Stimulated activated CD8-positive, alpha-beta memory T cell treated with anti-CD3 and anti-CD28 coated beads, Interleukin-12 subunit alpha, Interleukin-12 subunit beta, amount 100 ng/mL, for 4 hours (primary cell): ENCODE measurements around the gene SCN7A.
"Not testable (repeated sequence)": the region's sequence is repeated elsewhere in the genome, so short reads cannot be mapped to it uniquely, and the experiment has no call there.

Experiments used
- DNase-seq: peaks from one replicate; pipeline ENCODE4 v3.0.0-alpha.2; 2020; ENCODE audit warnings: low read depth

The SCN7A gene

DNA sequence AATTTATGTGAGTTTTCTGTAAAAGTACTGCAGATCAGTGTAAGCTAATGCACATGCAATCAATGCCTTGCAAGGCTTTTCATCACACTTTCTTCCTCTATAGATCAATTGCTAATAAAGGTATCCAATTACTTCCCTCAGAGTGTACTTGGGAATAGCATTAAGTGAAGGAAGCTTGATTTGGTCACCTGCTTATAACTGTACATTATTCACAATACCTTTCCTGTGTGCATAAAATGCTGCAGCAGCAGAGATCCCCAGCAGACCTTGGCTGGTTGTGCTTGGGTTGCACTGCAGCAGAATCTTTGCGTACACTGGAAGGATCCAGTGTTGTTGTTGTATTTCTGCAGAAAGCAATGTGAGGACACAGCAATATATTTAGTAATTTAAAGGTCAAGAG, 99.8 kb downstream of the SCN7A start:
- DNase-seq = no peak

DNA sequence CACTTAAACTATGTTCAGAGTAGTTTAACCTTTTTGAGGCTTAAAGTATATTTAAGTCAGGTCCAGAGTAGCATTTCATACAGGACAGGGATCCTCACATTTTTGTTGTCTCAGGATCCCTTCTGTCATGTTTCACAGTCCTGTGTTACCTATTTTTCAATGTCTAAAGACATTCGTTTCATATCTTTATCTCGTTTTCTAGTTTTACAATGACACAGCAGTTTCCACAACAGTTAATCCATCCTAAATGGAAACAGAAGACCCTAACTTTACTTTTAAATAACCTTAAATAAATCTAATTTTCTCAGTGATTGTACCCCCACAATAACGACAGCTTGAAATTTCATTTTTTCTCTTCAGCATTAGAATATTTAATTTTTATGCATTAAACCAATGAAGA, 101.0 kb downstream of the SCN7A start:
- no peak for DNase-seq

DNA sequence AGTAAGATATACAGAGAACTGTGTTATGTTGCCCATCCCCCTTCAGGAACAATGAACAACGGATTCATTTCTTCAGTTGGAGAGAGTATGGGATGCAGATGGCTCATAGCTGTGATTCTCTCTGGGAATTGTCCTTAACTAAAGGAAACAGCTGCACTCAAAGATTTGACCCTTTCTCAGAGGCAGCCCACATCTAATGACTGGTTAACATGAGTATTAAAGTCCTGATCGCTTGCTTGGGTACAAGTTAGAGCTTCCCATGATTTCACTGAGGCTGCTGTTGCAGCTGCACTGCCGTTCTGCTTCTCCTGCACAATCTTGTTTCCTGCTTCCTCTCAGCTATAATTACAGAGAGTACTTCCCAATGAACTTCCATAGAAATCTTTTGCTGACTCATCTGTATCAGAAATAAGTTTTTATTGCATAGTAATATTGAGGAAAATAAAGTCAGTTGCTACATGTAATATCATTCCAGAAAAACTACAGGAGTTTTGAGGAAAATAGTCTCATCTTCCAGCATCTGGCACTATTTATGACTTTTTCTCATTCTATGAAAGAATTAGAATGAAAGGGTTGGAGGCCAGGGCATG, 105.5 kb downstream of the SCN7A start:
- no peak for DNase-seq

DNA sequence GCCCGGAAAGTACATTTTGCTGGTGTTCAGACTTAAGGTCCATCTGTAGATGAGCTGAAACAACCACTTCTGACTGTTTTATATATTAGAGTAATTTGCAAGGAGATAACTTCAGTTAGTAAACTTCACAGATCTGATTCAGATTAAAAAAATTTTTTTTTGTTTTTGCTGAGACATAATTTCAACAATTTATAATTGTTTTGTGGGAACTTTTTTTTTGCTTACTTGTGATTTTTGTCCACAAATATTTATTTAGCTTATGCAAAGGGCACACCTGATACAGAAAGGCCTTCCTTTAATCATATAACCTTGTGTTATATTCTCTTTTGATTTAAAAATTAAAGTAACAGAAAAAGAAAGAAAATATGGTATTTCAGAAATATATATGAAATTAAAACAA, 108.7 kb downstream of the SCN7A start:
- DNase-seq = no peak

DNA sequence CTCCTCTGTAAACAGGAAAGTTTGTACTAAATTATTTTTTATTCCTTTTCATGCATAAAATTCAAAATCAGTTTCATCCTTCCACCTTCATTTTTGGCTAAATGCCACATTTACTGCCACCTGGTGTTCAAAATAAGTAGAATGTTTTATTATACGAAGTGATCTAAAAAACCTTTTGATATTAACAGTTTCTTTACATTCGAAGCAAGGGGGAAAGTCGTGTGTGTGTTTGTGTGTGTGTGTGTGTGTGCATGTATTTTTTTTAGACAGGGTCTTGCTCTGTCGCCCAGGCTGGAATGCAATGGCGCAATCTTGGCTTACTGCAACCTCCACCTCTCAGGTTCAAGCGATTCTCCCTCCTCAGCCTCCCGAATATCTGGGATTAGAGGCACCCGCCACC, 109.3 kb downstream of the SCN7A start:
- DNase-seq = no peak

DNA sequence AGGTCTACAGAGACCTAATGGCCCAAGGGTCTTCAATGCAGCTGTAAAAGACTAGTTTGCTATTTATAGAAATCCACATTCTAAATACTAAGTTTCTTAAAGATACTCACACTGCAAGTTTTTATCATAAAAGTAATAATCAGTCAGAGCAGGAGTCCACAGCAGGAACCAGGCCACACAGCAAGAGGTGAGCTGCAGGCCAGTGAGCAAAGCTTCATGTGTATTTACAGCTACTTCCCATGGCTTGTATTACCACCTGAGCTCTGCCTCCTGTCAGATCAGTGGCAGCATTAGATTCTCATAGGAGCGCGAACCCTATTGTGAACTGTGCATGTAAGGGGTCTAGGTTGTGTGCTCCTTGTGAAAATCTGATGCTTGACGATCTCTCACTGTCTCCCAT, 111.6 kb downstream of the SCN7A start:
- no peak for DNase-seq

DNA sequence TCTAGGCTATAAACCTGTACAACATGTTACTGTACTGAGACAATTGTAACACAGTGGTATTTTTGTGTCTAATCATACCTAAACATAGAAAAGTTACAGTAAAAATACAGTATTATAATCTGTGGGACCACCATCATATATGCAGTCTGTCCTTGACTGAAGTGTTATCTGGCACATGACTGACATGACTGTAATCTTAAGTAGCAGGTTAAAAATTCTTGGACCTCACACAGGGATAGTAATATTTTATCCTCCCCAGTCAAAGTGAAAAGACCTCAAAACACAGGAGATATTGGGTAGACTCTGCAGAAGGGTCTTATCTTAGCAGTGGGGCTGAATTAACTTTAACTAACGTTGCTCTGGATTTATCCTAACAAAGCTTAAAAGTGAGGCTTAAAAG, 113.4 kb downstream of the SCN7A start:
- no peak for DNase-seq

DNA sequence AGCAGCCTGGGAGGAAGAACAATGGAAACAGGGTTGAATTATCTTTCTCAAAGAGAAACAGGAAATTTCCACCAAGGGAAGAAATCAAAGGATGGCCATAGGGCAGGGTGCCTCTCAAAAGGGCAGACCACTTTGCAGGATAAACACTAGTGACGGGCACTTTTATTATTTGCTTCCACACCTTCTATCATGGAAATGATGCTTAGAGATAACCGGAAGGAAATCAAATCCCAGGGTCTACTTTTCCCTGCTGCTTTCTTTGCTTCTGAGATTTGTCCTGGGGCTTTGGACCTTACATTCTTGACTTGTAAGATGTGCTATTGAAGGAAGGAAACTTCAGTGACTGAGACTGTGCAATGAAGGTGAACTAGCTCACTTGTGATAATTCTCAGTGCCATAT, 117.2 kb downstream of the SCN7A start:
- no peak for DNase-seq

DNA sequence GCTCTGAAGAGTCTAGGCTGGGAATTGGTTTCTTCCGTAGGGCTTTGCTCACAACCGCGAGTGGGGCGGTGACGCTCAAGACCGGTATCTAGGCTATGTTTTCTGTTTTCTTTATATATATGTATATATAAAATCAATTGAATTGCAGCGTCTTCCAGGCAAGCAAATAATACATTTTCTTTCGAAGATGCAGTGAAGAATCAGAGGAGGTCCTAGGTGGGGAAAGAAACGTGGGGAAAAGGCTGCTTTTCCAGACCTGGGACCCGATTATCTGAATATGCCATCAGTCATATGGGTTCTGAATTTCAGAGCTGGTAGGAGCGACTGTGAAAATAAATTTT, 117.6 kb downstream of the SCN7A start:
- DNase-seq = no peak

DNA sequence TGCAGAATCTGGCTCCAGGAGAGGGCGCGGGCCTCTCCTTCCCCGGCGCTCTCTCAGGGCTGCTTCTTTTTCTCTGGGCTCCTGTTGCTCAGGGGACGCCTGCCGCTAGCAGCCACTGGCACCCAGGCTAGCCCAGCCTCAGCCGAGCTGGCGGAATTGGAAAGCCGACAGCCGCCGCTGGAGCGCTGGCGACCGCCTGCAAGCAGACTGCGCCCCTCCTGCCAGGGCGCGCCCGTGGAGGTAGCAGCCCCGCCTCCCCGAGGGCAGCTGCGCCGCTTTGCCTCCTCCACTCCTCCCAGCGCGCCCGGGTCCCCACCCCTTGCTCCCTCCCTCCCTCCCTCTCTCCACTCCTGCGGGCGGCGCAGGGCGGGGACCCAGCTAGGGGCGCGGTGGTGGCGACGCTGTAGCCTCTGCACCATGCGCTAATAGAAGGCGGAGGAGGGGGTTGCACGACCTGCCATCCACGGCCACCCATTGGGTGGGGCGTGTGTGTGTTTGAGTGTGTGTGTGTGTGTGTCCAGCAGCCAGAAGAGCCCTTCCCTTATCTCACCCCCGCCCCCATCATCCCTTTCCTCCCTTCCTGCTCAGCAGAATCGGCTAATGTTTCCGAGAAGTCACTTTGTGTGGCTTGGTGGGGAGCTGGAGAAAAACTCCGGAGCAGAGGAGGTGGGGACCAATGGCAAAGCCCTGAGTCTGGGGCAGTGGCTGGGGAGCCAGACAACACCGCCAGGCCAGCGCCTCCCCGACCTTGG, 118.1 kb downstream of the SCN7A start, which contains the start of gene SCN9A:
Gene SCN9A (minus strand): TSS at position 209 of the 752 bp plus-strand sequence. CDS start 64,188 bp downstream, outside the sequence.
- no peak for DNase-seq

DNA sequence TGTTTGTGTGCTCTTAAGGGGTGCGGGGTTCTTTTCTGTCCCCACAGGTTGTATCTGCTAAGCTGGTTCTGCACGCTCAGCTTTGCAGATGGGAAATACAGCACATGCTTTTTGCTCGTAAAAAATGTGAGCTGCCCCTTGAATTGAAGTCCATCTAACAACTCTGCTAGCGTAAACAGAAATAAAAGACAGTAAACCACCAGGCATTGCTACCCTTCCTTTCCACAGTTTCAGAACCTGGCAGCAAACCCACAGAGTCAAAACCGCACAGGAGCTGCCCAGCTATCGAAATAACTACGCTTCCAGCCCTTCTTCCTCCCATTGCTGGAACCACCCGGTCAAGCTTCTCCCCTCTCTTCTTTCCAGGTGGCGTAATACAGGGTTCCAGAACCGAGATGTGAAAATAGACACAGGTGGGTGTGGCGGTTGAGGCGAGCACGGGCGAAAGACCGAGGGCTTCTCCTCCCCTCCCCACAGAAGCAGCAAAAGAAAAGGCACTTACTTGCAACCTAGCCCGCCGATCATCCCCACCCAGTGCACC, 118.8 kb downstream of the SCN7A start:
- no peak for DNase-seq

DNA sequence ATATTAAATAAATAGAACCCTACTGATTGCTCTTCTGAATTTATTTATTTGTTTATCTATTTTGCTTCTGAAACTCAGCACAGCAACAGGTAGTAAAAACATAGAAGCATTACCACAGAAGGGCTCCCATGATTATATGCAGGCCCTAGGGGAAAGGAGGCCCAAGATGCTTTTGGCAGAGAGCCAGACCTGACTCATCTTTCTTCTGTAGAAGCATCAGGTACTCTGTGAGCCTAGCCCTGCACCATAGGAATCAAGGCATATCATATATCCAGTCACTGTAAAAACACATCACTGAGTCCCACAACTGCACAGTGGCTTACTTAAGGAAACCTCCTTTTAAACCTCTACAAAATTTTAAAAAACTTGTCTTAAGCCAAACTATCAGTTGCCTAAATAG, 120.1 kb downstream of the SCN7A start:
- DNase-seq = no peak

DNA sequence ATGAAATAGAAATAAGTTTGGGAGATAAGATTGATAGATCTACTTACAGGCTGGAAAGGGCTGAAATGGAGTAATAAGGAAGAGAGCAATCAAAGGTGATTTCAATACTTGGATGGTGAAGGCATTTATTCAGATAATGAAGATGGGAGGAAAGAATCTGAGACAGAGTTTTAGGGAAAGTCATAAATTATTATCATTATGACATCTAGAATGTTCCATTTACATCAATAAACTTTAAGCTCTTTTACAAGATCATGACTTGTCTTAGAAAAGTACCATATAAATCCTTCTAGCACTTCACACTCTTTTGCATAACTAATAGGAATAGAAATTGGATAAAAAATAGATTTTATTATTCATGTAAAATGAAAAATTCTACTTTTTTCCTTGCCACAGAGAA, 120.5 kb downstream of the SCN7A start:
- DNase-seq = no peak

DNA sequence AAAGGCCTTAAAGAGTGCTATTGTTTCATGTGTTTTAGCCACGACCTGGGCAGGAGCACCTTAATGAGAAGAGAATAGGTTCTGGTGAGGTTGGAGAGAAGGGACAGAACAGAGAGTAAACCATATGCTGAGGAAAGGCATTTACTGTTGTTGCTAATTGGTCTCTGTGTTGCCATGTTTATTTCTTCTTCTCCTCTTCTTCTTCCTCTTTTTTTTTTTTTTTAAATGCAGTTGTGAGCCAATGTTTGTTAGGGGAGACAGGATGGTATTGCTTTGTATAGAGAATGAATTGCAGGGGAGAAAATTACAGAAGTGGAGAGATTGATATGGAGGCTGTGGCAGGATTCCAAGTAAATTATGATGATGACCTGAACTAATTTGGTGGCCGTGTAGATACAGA, 120.9 kb downstream of the SCN7A start:
- no peak for DNase-seq

DNA sequence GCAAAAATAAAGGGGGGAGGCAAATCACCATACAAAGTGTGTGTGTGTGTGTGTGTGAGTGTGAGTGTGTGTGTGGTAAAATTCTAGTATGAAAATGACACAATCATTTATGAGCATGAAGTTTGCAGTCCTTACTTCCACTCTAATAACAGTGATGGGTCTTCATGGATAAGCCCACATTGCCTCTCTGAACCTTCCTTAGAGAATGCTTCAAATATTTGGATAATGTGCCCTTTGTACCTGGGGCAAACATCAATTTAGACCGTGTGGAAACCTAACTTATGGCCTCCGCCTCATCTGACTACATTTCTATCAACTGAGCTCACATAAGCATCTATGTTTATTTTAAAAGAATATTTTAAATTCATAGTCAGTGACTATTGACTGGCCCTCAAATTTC, 122.0 kb downstream of the SCN7A start:
- no peak for DNase-seq

DNA sequence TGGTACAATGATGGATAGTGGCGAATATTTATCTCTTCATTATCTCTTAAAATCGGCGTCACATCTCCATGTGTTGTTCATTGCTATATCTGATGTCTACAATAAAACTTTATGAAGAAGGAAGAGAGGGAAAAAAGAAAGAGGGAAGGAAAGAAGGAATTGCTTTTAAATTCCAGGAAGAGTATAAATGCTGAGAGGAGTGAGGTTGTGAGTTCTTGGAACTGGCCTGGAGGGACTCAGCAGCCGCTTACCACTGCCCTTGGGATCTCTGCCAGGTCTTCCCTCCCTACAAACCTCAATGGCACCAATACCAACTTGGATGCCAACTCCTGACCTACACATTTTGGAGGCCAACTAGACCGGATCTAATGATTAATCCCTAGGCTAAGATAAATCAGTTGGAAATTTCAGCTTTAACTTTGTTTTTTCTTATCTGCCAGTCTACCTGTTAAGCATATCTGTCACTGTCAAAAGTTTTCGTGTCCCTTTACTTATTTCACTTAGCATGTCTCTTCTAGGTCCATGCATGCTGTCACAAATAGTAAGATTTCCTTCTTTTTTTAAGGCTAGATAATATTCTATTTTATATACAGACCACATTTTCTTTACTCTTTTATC, 128.1 kb downstream of the SCN7A start:
- no peak for DNase-seq

DNA sequence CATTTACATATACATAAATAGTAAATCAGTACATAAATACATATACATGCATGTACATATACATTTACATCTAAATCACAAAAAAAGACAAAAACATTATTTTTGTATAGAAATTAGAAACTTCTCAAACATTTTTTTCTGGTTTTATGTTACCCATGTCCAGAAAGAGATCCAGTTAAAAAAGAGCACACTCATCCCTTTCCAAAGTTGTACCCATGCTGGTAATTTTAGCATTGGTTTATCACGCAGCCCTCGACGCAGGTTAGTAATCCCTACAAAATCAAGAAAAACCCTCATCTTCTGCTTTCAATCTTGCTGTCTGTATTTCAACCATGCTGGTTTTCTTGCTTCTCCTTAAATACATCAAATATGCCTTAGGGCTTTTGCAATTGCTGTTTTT, 128.8 kb downstream of the SCN7A start:
- DNase-seq = no peak

DNA sequence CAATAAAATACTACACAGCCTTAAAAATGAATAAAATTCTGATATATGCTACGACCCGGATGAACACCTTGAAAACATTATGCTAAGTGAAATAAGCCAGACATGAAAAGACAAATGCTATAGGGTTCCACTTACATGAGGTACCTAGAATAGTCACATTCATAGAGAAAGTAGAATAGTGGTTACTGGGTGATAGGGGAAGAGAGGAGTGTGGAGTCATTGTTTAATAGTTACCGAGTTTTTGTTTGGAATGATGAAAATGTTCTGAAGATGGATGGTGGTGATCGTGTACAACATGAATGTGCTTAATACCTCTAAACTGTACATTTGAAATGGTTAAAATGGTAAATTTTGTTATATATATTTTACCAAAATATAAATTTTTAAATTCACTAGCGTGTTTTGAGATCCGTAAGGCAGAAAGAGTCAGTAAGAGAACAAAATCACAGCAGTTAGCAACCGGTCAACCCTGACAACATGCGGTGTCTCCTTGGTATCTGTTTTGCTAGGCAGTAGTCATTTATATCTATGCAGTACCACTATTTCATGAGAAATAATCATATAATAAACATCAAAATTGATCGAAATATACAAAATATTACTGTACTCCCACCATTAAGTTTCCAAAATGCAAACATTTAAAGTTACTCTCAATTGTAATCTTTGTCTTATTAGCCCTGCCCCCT, 129.4 kb downstream of the SCN7A start:
- DNase-seq = no peak

DNA sequence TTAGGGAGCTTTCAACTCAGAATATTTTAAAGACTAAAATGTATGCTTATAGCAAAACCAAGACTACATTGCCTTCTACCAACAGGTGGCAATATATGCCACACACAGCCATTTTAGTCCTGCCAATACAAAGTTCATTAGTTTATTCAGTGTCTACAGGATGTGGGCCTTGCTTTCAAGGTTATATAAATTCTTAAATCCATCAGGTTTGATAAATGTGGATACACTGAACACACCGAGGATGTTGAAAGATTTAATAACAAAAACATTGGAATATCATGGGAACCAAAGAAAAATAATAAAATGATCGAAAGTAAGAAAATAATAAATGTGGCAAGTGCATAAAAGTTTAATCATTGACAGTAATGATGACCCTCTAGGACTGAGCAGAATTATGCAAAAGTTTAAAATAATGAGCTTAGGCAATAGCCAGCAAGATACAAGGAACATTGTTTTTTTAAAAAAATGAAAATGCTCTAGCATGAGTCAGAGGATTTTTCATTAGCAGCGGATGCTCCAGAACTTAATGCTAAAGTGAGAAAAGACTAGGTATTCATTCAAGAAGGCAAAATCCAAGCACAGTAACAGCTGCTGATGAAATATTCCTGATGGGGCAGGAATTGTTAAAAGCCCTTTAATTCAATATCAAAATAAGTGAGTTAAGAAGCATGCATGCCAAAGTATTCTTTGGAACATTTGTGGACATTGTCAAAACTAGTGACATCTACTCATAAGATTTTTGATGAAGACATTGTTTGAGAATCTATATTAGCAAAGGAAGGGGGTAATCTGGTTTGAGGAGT, 132.5 kb downstream of the SCN7A start:
- no peak for DNase-seq

DNA sequence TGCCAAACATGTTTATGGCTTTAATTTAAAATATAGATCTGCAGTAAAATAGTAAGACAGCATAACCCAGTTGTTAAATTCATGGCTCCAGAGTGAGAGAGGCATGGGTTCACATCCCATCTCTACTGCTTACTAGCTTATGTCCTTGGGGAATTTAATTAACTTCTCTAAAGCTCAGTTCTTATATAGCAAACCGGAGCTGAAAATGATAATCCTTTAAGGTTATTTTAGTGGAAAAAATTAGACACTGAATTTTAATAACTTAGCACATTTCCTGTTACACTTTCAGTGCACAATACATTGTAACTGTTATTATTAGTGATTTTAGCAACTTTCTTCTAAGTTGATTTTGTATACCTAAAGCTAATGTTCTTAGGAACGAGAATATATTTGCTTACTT, 133.1 kb downstream of the SCN7A start:
- DNase-seq = no peak

DNA sequence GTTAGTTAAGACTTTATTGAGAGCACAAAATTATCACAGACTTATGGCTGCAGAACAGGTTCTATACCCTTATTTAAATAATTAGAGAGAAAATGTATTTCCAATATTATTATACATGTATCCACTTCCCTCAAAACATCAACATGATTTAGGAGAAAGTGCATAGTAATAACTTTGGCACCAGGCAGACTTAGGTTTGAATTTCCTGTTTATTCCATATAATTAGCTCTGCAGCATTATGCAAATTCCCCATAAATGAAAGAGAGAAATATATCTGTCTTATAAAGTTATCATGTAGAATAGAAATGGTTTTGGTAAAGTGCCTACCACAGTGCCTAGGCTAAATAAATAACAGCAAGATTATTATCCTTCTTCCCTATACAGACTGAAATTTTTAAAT, 133.6 kb downstream of the SCN7A start:
- DNase-seq = no peak

DNA sequence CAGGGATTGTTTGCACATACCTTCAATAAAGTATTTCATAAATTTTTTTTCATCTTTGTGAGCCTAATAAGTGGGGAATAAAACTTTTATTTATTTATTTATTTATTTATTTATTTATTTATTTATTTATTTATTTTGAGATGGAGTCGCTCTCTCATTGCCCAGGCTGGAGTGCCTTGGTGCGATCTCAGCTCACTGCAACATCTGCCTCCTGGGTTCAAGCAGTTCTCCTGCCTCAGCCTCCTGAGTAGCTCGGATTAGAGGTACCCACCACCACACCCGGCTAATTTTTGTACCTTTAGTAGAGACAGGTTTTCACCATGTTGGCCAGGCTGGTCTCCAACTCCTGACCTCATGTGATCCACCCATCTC, 136.1 kb downstream of the SCN7A start:
- DNase-seq = not testable (repeated sequence)
